WI38 (cell line): ENCODE data around the gene NHSL2.
A peak's percentile ranks its signal among the peaks of the same experiment; 100 is the strongest.

ENCODE experiments used
- H3K4me3 ChIP-seq: 2 replicates; pipeline ENCODE4 v1.5.1; 2011; ENCODE audit warnings: low read depth, mild to moderate bottlenecking, control low read depth, low read length
- CTCF ChIP-seq: IDR thresholded peaks from 2 replicates; pipeline ENCODE4 v1.5.1; 2012; ENCODE audit warnings: low read depth, mild to moderate bottlenecking, control low read depth, low read length

The NHSL2 gene

DNA sequence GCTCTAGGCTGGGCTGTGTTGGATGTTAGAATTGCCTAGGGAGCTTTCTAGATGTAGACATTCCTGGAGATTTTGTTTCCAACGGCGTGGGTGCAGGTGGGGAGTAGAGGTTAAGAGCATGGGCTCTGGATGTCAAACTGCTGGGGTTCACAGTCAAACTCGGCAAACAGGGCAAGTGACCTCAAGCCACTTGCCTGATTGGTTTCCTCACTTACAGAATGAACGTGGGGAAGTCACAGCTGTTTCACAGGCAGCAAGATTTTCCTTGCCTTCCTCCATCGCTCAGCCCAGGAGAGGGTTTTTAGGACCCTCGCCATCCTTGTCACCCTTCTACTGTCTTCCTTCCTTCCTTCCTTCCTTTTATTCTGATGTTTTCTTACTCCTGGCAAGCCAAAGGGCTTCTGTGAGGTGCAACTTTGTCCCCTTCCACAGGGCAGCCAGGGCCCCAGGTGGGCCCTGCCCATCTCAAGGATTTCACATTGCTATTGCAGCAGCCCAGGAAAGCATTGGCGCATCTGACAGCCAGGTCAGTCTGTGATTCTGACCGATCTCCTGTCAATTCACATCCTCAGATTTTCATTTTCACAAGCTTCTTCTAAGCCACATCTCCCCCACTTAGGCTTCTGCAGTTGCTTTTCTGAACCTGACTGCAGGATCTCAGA lies 214.0 kb downstream of the NHSL2 start:
- TF ChIP-seq CTCF = no peak
- H3K4me3 ChIP-seq = no peak overlapping the region

DNA sequence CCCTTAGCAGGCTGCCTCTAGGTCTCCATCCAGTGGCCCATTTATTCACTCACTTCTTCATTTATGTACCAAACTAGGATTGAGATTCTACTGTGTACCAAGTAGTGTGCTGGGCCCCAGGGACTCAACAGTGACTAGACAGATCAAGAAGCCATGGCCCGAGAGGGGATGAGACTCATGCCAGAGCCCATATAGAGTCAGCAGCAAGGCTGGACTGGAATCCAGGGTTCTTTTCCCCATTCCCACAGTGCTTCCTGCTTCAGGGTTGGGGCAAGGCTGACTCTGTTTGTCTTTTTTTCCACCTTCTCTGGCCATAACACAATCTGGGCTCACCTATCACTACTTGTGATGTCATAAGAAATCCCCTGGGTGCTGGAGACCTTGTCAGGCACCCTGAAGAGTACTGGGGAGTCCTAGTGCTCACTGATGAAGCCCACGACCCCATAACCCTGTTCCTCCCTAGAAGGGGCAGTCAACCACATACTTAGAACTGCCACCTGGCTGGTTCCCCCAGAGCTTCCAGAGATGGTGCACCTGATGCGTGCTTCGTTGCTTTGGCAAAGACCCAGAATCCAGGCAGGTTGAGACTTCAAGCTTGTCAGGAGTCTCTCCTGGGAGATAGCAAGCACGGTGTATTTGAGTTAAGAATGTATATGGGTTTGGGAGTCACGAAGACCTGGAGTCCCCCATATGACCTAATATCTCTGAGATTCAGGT lies 214.8 kb downstream of the NHSL2 start:
- H3K4me3 ChIP-seq = no peak overlapping the region
- no peak for TF ChIP-seq CTCF

DNA sequence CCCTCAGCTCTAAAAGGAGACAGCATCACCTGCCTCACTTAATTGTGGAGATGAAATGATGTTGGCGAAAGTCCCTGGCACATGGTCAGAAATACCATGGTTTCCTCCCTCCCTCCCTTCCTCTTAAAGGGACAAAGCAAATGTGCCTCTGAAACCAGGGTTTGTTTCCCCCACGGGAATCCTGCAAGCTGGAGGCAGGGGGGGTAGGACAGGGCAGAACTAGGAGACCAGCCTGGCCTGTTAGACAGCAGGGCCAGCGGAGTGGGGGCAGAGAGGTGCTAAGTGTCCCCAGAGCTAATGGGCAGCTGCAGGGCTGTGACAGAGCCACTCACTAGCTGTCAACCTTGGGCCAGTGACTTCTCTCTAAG lies 215.4 kb downstream of the NHSL2 start:
- TF ChIP-seq CTCF = no peak
- no peak overlapping the region for H3K4me3 ChIP-seq

DNA sequence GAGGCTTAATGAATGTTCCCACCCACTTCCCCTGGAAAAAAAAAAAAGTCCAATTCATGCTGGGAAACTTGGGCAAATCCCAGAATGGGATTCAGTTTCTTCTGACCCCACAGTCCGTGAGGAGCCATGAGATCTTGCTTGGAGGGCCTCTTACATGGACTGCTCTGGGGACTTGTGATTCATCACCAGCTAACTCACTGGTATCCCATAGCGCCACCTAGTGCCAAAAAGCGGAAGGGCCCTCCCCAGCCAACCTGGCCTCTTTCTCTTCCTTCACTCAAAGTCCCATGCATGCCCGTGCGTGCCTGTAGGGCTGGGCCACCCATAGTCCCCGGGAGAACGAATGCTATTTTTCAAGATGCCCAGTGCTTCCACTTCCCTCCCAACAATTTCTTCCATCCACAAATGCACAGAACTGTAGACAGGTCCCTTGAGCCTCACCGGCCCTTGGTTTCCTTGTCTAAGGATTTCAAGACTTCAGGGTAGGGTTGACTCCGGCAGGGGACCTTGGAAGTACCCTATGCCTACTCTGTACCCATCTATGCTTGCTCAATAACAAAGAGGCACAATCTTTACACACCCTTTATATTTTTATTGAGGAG lies 216.0 kb downstream of the NHSL2 start:
- peak; percentile 93 for TF ChIP-seq CTCF

GRCh38 chrX:72127332-72127731 lies 216.7 kb downstream of the NHSL2 start:
- no peak overlapping the region for H3K4me3 ChIP-seq
- no peak for TF ChIP-seq CTCF

More for the DNA sequence above, 216.0 kb downstream of the NHSL2 start:
- no peak overlapping the region for H3K4me3 ChIP-seq

- no peak for TF ChIP-seq CTCF
- H3K4me3 ChIP-seq = no peak overlapping the region
These were observed 217.7 kb downstream of the NHSL2 start for GRCh38 chrX:72128183-72128834.
